ENCODE results near the gene CDKN2AIP. TPM values are rescaled to one million over a fixed set of nuclear protein-coding genes. Genes with fewer than 3 reads are reported as not detected.
A peak's percentile ranks its signal among the peaks of the same experiment; 100 is the strongest.
"Not testable (repeated sequence)": the region's sequence is repeated elsewhere in the genome, so short reads cannot be mapped to it uniquely, and the experiment has no call there.

The CDKN2AIP gene
- total RNA-seq, 2 experiments from 2014 or later = 23.0 to 23.7 TPM

GRCh38 chr4:183416879-183417755 lies 27.3 kb upstream of the CDKN2AIP start:
- no peak overlapping the region for H3K27ac Mint-ChIP-seq
- no peaks in the 10 kb centered on the region for H3K4me1 Mint-ChIP-seq (ENCODE audit: low read depth)
- no peaks in the 10 kb centered on the region for H3K27me3 Mint-ChIP-seq
- no peaks in the 10 kb centered on the region for H3K36me3 Mint-ChIP-seq
- no peak overlapping the region for H3K4me3 Mint-ChIP-seq
- intact Hi-C loops (cut with micrococcal nuclease) = no loop called here
- ChIA-PET CTCF (interaction anchor here (0.6 kb wide), 2 partner anchors 12 to 155 kb away, joined by 3 read pairs; no protein-coding TSS in a partner anchor), POLR2A (no interaction called here)
- DNase-seq = no peak
- H3K9me3 Mint-ChIP-seq = no peaks in the 10 kb centered on the region

- intact Hi-C loops (cut with micrococcal nuclease) = no loop called here
- Mint-ChIP-seq H3K4me3 (no peak overlapping the region), H3K27me3 (no peaks in the 10 kb centered on the region), H3K27ac (no peak overlapping the region), H3K9me3 (no peaks in the 10 kb centered on the region), H3K4me1 (ENCODE audit: low read depth) (peaks cover 3% of the 10 kb centered on the region), H3K36me3 (no peaks in the 10 kb centered on the region)
- no peak for DNase-seq
- ChIA-PET POLR2A (no interaction called here), CTCF (no interaction called here)
These were observed 21.3 kb upstream of the CDKN2AIP start for GRCh38 chr4:183422962-183423631.

- intact Hi-C loops (cut with micrococcal nuclease) = no loop called here
- ChIA-PET CTCF (no interaction called here), POLR2A (interaction anchor here (0.6 kb wide), 1 partner anchor 349 kb away, joined by 5 read pairs; no protein-coding TSS in a partner anchor)
- no peaks in the 10 kb centered on the region for H3K9me3 Mint-ChIP-seq
- H3K4me3 Mint-ChIP-seq = no peak overlapping the region
- H3K27ac Mint-ChIP-seq = no peak overlapping the region
- H3K4me1 Mint-ChIP-seq (ENCODE audit: low read depth) = peaks cover 3% of the 10 kb centered on the region
- H3K36me3 Mint-ChIP-seq = no peaks in the 10 kb centered on the region
- H3K27me3 Mint-ChIP-seq = no peaks in the 10 kb centered on the region
- peak; percentile 1 for DNase-seq
These were observed 20.2 kb upstream of the CDKN2AIP start for GRCh38 chr4:183424109-183424744.

GRCh38 chr4:183426507-183426906 lies 17.9 kb upstream of the CDKN2AIP start:
- ChIA-PET POLR2A (no interaction called here), CTCF (no interaction called here)
- Mint-ChIP-seq H3K27me3 (no peaks in the 10 kb centered on the region), H3K4me3 (no peak overlapping the region), H3K9me3 (no peaks in the 10 kb centered on the region), H3K4me1 (ENCODE audit: low read depth) (peaks cover 19% of the 10 kb centered on the region), H3K36me3 (no peaks in the 10 kb centered on the region), H3K27ac (no peak overlapping the region)
- peak; percentile 8 for DNase-seq
- intact Hi-C loops (cut with micrococcal nuclease) = no loop called here

GRCh38 chr4:183429489-183429888 lies 14.9 kb upstream of the CDKN2AIP start:
- H3K36me3 Mint-ChIP-seq = no peaks in the 10 kb centered on the region
- no peaks in the 10 kb centered on the region for H3K27me3 Mint-ChIP-seq
- H3K4me3 Mint-ChIP-seq = no peak overlapping the region
- peaks cover 35% of the 10 kb centered on the region for H3K4me1 Mint-ChIP-seq (ENCODE audit: low read depth)
- H3K27ac Mint-ChIP-seq = no peak overlapping the region
- H3K9me3 Mint-ChIP-seq = no peaks in the 10 kb centered on the region
- intact Hi-C loops (cut with micrococcal nuclease) = no loop called here
- ChIA-PET POLR2A (interaction anchor here (1.1 kb wide), 1 partner anchor 15 kb away, joined by 3 read pairs; the partner anchor contains the start of gene CDKN2AIP), CTCF (interaction anchor here (2.1 kb wide), 1 partner anchor 22 kb away, joined by 9 read pairs; no protein-coding TSS in a partner anchor)
- DNase-seq = peak; percentile 6

- H3K27me3 Mint-ChIP-seq = no peaks in the 10 kb centered on the region
- no peaks in the 10 kb centered on the region for H3K36me3 Mint-ChIP-seq
- peak overlapping the region; percentile 81 for H3K27ac Mint-ChIP-seq
- POLR2A ChIA-PET = interaction anchor here (1.4 kb wide), 1 partner anchor 14 kb away, joined by 10 read pairs; the partner anchor contains the start of gene CDKN2AIP
- peak; percentile 44 for DNase-seq
- no peaks in the 10 kb centered on the region for H3K9me3 Mint-ChIP-seq
- CTCF ChIA-PET = interaction anchor here (0.6 to 2.1 kb wide), 2 partner anchors 13 to 23 kb away, joined by 4 to 9 read pairs; no protein-coding TSS in a partner anchor
- peaks cover 38% of the 10 kb centered on the region for H3K4me1 Mint-ChIP-seq (ENCODE audit: low read depth)
- intact Hi-C loops (cut with micrococcal nuclease) = loop anchor here (1.0 to 2.0 kb wide), 2 partner anchors 14 to 24 kb away; partner anchors contain the start of gene CDKN2AIP
- peak overlapping the region; percentile 31 for H3K4me3 Mint-ChIP-seq
These were observed 14.0 kb upstream of the CDKN2AIP start for GRCh38 chr4:183430317-183430993.

- H3K9me3 Mint-ChIP-seq = no peaks in the 10 kb centered on the region
- H3K27me3 Mint-ChIP-seq = no peaks in the 10 kb centered on the region
- ChIA-PET POLR2A (interaction anchor here (1.4 kb wide), 1 partner anchor 13 kb away, joined by 10 read pairs; the partner anchor contains the start of gene CDKN2AIP), CTCF (interaction anchor here (1.2 to 2.1 kb wide), 2 partner anchors 11 to 24 kb away, joined by 5 to 9 read pairs; no protein-coding TSS in a partner anchor)
- H3K36me3 Mint-ChIP-seq = no peaks in the 10 kb centered on the region
- peak overlapping the region; percentile 81 for H3K27ac Mint-ChIP-seq
- peak overlapping the region; percentile 31 for H3K4me3 Mint-ChIP-seq
- peaks cover 38% of the 10 kb centered on the region for H3K4me1 Mint-ChIP-seq (ENCODE audit: low read depth)
- intact Hi-C loops (cut with micrococcal nuclease) = loop anchor here (1.0 to 2.0 kb wide), 2 partner anchors 13 to 24 kb away; partner anchors contain the start of gene CDKN2AIP
- DNase-seq = no peak
These were observed 13.5 kb upstream of the CDKN2AIP start for GRCh38 chr4:183430994-183431347.

- peak; percentile 7 for DNase-seq
- Mint-ChIP-seq H3K9me3 (no peaks in the 10 kb centered on the region), H3K36me3 (no peaks in the 10 kb centered on the region), H3K4me1 (ENCODE audit: low read depth) (peaks cover 35% of the 10 kb centered on the region), H3K27ac (no peak overlapping the region), H3K27me3 (no peaks in the 10 kb centered on the region), H3K4me3 (no peak overlapping the region)
- ChIA-PET POLR2A (interaction anchor here (1.4 kb wide), 1 partner anchor 12 kb away, joined by 10 read pairs; the partner anchor contains the start of gene CDKN2AIP), CTCF (interaction anchor here (1.2 to 2.1 kb wide), 2 partner anchors 10 to 25 kb away, joined by 5 to 9 read pairs; no protein-coding TSS in a partner anchor)
- intact Hi-C loops (cut with micrococcal nuclease) = loop anchor here (2.0 kb wide), 1 partner anchor 25 kb away; no protein-coding TSS in a partner anchor
These were observed 12.8 kb upstream of the CDKN2AIP start for GRCh38 chr4:183431614-183432013.

GRCh38 chr4:183433183-183433582 lies 11.3 kb upstream of the CDKN2AIP start:
- intact Hi-C loops (cut with micrococcal nuclease); POLR2A ChIA-PET; DNase-seq; H3K36me3 Mint-ChIP-seq; CTCF ChIA-PET; H3K4me3 Mint-ChIP-seq; H3K27me3 Mint-ChIP-seq; H3K27ac Mint-ChIP-seq; H3K9me3 Mint-ChIP-seq: not testable (repeated sequence)
- H3K4me1 Mint-ChIP-seq (ENCODE audit: low read depth) = peaks cover 35% of the 10 kb centered on the region

GRCh38 chr4:183434264-183434663 lies 10.2 kb upstream of the CDKN2AIP start:
- ChIA-PET CTCF (interaction anchor here (1.1 kb wide), 1 partner anchor 27 kb away, joined by 3 read pairs; no protein-coding TSS in a partner anchor), POLR2A (interaction anchor here (1.5 kb wide), 1 partner anchor 10 kb away, joined by 4 read pairs; no protein-coding TSS in a partner anchor)
- Mint-ChIP-seq H3K36me3 (no peaks in the 10 kb centered on the region), H3K27me3 (no peaks in the 10 kb centered on the region), H3K27ac (no peak overlapping the region), H3K4me1 (ENCODE audit: low read depth) (peaks cover 39% of the 10 kb centered on the region), H3K4me3 (no peak overlapping the region), H3K9me3 (no peaks in the 10 kb centered on the region)
- intact Hi-C loops (cut with micrococcal nuclease) = no loop called here
- no peak for DNase-seq

GRCh38 chr4:183434666-183435190 lies 9.7 kb upstream of the CDKN2AIP start:
- ChIA-PET POLR2A (interaction anchor here (1.5 kb wide), 1 partner anchor 9 kb away, joined by 4 read pairs; no protein-coding TSS in a partner anchor), CTCF (interaction anchor here (1.1 kb wide), 1 partner anchor 27 kb away, joined by 3 read pairs; no protein-coding TSS in a partner anchor)
- H3K27me3 Mint-ChIP-seq = no peaks in the 10 kb centered on the region
- no peak overlapping the region for H3K27ac Mint-ChIP-seq
- H3K9me3 Mint-ChIP-seq = no peaks in the 10 kb centered on the region
- H3K36me3 Mint-ChIP-seq = no peaks in the 10 kb centered on the region
- intact Hi-C loops (cut with micrococcal nuclease) = no loop called here
- no peak overlapping the region for H3K4me3 Mint-ChIP-seq
- peaks cover 36% of the 10 kb centered on the region for H3K4me1 Mint-ChIP-seq (ENCODE audit: low read depth)
- DNase-seq = no peak

All from activated CD4-positive, alpha-beta memory T cell treated with anti-CD3 and anti-CD28 coated beads for 36 hours (primary cell).